NT2/D1 (cell line): ENCODE measurements around the gene MPRIP.

Source experiments
- DNase-seq: peaks from one replicate; pipeline ENCODE4 v3.0.0-alpha.2; 2011; ENCODE audit warnings: low read depth, low spot score
- H3K27me3 ChIP-seq: 2 replicates; pipeline ENCODE4 v1.6.0; 2011; ENCODE audit warnings: mild to moderate bottlenecking; ENCODE audit not compliant: insufficient read length, insufficient read depth
- H3K36me3 ChIP-seq: 2 replicates; pipeline ENCODE4 v1.6.1; 2011; ENCODE audit warnings: mild to moderate bottlenecking, low read length, mixed read lengths; ENCODE audit not compliant: insufficient read depth, insufficient read length
- H3K4me1 ChIP-seq: 2 replicates; pipeline ENCODE4 v1.5.1; 2011; ENCODE audit not compliant: insufficient read depth, insufficient read length
- H3K4me3 ChIP-seq: 2 replicates; pipeline ENCODE4 v1.5.1; 2011; ENCODE audit warnings: low read depth; ENCODE audit not compliant: insufficient read length
- H3K9ac ChIP-seq: 2 replicates; pipeline ENCODE4 v1.6.0; 2011; ENCODE audit warnings: low read depth; ENCODE audit not compliant: insufficient read length
- H3K9me3 ChIP-seq: 2 replicates; pipeline ENCODE4 v1.5.1; 2011; ENCODE audit warnings: mild to moderate bottlenecking, low read length; ENCODE audit not compliant: insufficient read depth
- SUZ12 ChIP-seq: IDR thresholded peaks from 2 replicates; pipeline ENCODE4 v1.6.1; 2011; ENCODE audit not compliant: insufficient read length, insufficient read depth; ENCODE audit errors: extremely low read depth
- YY1 ChIP-seq: IDR thresholded peaks from 2 replicates; pipeline ENCODE4 v1.6.1; 2011; ENCODE audit not compliant: insufficient read length, insufficient read depth
- ZNF274 ChIP-seq: IDR thresholded peaks from 2 replicates; pipeline ENCODE4 v1.6.1; 2011; ENCODE audit warnings: mild to moderate bottlenecking, low read depth, low read length

MPRIP gene

GRCh38 chr17:17206913-17207335 is 164.7 kb downstream of the MPRIP start:
- DNase-seq: no peak
- Histone ChIP-seq H3K9ac (no peak overlapping the region), H3K9me3 (no peaks in the 10 kb centered on the region), H3K4me3 (no peak overlapping the region), H3K4me1 (no peaks in the 10 kb centered on the region), H3K36me3 (peaks cover 9% of the 10 kb centered on the region), H3K27me3 (no peaks in the 10 kb centered on the region)
- TF ChIP-seq YY1 (no peak), ZNF274 (no peak), SUZ12 (no peak)

GRCh38 chr17:17207998-17208397 is 165.7 kb downstream of the MPRIP start:
- no peak for DNase-seq
- Histone ChIP-seq H3K4me3 (no peak overlapping the region), H3K9ac (no peak overlapping the region), H3K27me3 (no peaks in the 10 kb centered on the region), H3K36me3 (peaks cover 13% of the 10 kb centered on the region), H3K4me1 (no peaks in the 10 kb centered on the region), H3K9me3 (no peaks in the 10 kb centered on the region)
- TF ChIP-seq YY1: no peak
- TF ChIP-seq SUZ12: no peak
- TF ChIP-seq ZNF274: no peak

- H3K4me1 ChIP-seq: no peaks in the 10 kb centered on the region
- TF ChIP-seq SUZ12 (no peak), YY1 (no peak), ZNF274 (no peak)
- H3K9me3 ChIP-seq: no peaks in the 10 kb centered on the region
- no peak for DNase-seq
- peaks cover 64% of the 10 kb centered on the region for H3K36me3 ChIP-seq
- H3K9ac ChIP-seq: no peak overlapping the region
- no peaks in the 10 kb centered on the region for H3K27me3 ChIP-seq
- no peak overlapping the region for H3K4me3 ChIP-seq
These were observed 171.5 kb downstream of the MPRIP start for GRCh38 chr17:17213775-17214174.

- H3K4me1 ChIP-seq: no peaks in the 10 kb centered on the region
- H3K4me3 ChIP-seq: no peak overlapping the region
- no peak overlapping the region for H3K9ac ChIP-seq
- peaks cover 67% of the 10 kb centered on the region for H3K36me3 ChIP-seq
- H3K27me3 ChIP-seq: no peaks in the 10 kb centered on the region
- H3K9me3 ChIP-seq: no peaks in the 10 kb centered on the region
- no peak for TF ChIP-seq YY1
- no peak for TF ChIP-seq SUZ12
- no peak for TF ChIP-seq ZNF274
- DNase-seq: no peak
These were observed 172.6 kb downstream of the MPRIP start for GRCh38 chr17:17214646-17215436.

- H3K4me1 ChIP-seq: no peaks in the 10 kb centered on the region
- TF ChIP-seq SUZ12: no peak
- H3K4me3 ChIP-seq: no peak overlapping the region
- H3K9ac ChIP-seq: no peak overlapping the region
- H3K9me3 ChIP-seq: no peaks in the 10 kb centered on the region
- DNase-seq: no peak
- H3K36me3 ChIP-seq: peaks cover 73% of the 10 kb centered on the region
- no peaks in the 10 kb centered on the region for H3K27me3 ChIP-seq
These were observed 173.3 kb downstream of the MPRIP start for GRCh38 chr17:17215575-17215974.

- H3K9ac ChIP-seq: no peak overlapping the region
- H3K4me1 ChIP-seq: no peaks in the 10 kb centered on the region
- no peaks in the 10 kb centered on the region for H3K9me3 ChIP-seq
- no peaks in the 10 kb centered on the region for H3K27me3 ChIP-seq
- no peak for DNase-seq
- no peak overlapping the region for H3K4me3 ChIP-seq
- no peak for TF ChIP-seq SUZ12
- TF ChIP-seq YY1: no peak
- no peak for TF ChIP-seq ZNF274
- H3K36me3 ChIP-seq: peaks cover 77% of the 10 kb centered on the region
These were observed 174.0 kb downstream of the MPRIP start for GRCh38 chr17:17216236-17216635.

GRCh38 chr17:17216776-17217175 is 174.5 kb downstream of the MPRIP start:
- no peak overlapping the region for H3K9ac ChIP-seq
- TF ChIP-seq YY1: no peak
- no peak for TF ChIP-seq SUZ12
- TF ChIP-seq ZNF274: no peak
- H3K9me3 ChIP-seq: no peaks in the 10 kb centered on the region
- DNase-seq: no peak
- H3K4me3 ChIP-seq: no peak overlapping the region
- H3K27me3 ChIP-seq: no peaks in the 10 kb centered on the region
- peaks cover 80% of the 10 kb centered on the region for H3K36me3 ChIP-seq
- no peaks in the 10 kb centered on the region for H3K4me1 ChIP-seq
